ENCODE data around the gene ACSBG1. TPM values are rescaled to one million over a fixed set of nuclear protein-coding genes. Genes with fewer than 3 reads are reported as not detected.

Gene ACSBG1
- total RNA-seq, 4 donors from 2014 or later = 61.8 to 375 (median 102) TPM

- H3K9me3 ChIP-seq = no peaks in the 10 kb centered on the region
- 89% methylated on average over 15 of the region's 17 CpGs for WGBS
- no peak for DNase-seq (ENCODE audit: low spot score in 2 of 2)
- H3K27me3 ChIP-seq = no peaks in the 10 kb centered on the region
- H3K4me1 ChIP-seq = no peaks in the 10 kb centered on the region
- H3K27ac ChIP-seq = no peak overlapping the region
- TF ChIP-seq, protein P1, sequence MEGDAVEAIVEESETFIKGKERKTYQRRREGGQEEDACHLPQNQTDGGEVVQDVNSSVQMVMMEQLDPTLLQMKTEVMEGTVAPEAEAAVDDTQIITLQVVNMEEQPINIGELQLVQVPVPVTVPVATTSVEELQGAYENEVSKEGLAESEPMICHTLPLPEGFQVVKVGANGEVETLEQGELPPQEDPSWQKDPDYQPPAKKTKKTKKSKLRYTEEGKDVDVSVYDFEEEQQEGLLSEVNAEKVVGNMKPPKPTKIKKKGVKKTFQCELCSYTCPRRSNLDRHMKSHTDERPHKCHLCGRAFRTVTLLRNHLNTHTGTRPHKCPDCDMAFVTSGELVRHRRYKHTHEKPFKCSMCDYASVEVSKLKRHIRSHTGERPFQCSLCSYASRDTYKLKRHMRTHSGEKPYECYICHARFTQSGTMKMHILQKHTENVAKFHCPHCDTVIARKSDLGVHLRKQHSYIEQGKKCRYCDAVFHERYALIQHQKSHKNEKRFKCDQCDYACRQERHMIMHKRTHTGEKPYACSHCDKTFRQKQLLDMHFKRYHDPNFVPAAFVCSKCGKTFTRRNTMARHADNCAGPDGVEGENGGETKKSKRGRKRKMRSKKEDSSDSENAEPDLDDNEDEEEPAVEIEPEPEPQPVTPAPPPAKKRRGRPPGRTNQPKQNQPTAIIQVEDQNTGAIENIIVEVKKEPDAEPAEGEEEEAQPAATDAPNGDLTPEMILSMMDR (IDR thresholded peaks at IDR 0.05) = no peak
- no peak for TF ChIP-seq EP300 (IDR thresholded peaks at IDR 0.05)
- TF ChIP-seq POLR2AphosphoS5 (IDR thresholded peaks at IDR 0.05) = no peak
- no peak for TF ChIP-seq POLR2A (IDR thresholded peaks at IDR 0.05)
- H3K4me3 ChIP-seq = no peak overlapping the region
- H3K36me3 ChIP-seq = no peaks in the 10 kb centered on the region
Observed at GRCh38 chr15:78229431-78230406, 4.6 kb downstream of the ACSBG1 start.

DNA sequence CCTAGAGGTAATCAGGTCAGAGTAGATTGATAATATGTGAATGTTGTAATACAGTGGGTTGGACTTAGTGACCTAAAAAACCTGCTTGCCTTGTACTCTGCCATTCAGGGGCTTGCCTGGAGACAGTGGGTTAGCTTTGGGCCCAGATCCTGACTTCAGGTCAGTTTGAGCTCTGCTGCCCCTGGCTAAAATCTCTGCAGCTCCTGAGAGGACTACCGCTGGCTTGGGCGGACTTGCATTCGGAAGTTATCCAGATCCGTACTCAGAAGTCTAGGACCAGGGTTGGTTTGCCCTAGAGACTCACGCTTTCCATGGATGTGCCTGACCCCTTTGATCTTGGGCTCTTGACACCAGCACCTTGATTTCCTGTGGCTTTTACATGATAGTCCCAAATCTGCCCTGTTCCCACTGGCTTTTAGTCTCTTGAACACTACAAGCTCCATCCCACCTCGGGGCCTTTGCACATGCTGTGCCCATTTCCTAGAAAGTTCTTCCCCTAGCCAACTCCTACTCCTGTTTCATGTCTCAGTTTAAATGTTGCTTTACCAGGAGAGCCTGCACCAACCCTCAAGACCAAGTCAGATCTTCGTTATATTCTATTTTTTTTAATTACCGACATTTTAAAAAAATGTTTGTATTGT is 5.9 kb downstream of the ACSBG1 start:
- Histone ChIP-seq H3K9me3 (no peaks in the 10 kb centered on the region), H3K4me1 (no peaks in the 10 kb centered on the region), H3K27me3 (no peaks in the 10 kb centered on the region), H3K36me3 (no peaks in the 10 kb centered on the region), H3K4me3 (no peak overlapping the region), H3K27ac (no peak overlapping the region)
- DNase-seq (ENCODE audit: low spot score in 2 of 2) = no peak
- TF ChIP-seq POLR2AphosphoS5 (IDR thresholded peaks at IDR 0.05) (no peak), POLR2A (IDR thresholded peaks at IDR 0.05) (no peak), EP300 (IDR thresholded peaks at IDR 0.05) (no peak)
- TF ChIP-seq, protein P1 (IDR thresholded peaks at IDR 0.05) = no peak
- WGBS = 96% methylated on average over 8 of the region's 8 CpGs

DNA sequence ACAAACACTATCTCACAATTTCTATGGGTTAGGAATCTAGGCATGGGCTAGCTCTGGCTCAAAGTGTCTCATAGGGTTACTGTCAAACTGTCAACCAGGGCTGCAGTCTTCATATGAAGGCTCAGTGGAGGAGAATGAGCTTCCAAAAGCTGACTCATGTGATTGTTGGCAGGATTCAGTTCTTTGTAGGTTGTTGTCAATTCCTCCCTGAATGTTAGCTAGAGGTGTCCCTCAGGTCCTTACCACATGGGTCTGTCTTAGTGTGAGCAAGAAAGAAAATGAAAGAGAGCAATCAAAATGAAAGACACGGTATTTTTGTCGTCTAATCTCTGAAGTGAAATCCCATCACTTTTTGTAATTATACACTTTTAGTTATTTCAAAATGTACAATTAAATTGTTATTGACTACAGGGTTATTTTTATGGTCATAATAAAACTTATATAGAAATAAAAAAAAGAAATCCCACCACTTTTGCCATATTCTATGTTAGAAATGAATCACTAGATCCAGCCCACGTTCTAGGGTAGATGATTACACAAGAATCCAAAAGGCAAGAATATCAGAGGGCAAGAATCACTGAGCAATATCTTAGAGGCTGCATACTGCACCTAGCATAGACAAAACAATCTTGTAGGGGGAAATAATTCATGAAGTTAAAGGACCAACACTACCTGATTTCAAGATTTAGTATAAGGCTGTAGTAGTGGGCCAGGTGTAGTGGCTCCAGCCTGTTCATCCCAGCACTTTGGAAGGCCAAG is 8.4 kb downstream of the ACSBG1 start:
- Histone ChIP-seq H3K36me3 (no peaks in the 10 kb centered on the region), H3K27ac (no peak overlapping the region), H3K27me3 (no peaks in the 10 kb centered on the region), H3K9me3 (no peaks in the 10 kb centered on the region), H3K4me1 (no peaks in the 10 kb centered on the region), H3K4me3 (no peak overlapping the region)
- WGBS = 97% methylated on average over 3 of the region's 3 CpGs
- TF ChIP-seq POLR2AphosphoS5 (IDR thresholded peaks at IDR 0.05) = no peak
- TF ChIP-seq EP300 (IDR thresholded peaks at IDR 0.05) = no peak
- TF ChIP-seq POLR2A (IDR thresholded peaks at IDR 0.05) = no peak
- TF ChIP-seq, protein P1 (IDR thresholded peaks at IDR 0.05) = no peak
- DNase-seq (ENCODE audit: low spot score in 2 of 2) = no peak

GRCh38 chr15:78224023-78224411 is 10.3 kb downstream of the ACSBG1 start:
- H3K9me3 ChIP-seq = no peaks in the 10 kb centered on the region
- no peak for TF ChIP-seq EP300 (IDR thresholded peaks at IDR 0.05)
- no peak for TF ChIP-seq POLR2A (IDR thresholded peaks at IDR 0.05)
- TF ChIP-seq POLR2AphosphoS5 (IDR thresholded peaks at IDR 0.05) = no peak
- TF ChIP-seq, protein P1 (IDR thresholded peaks at IDR 0.05) = no peak
- DNase-seq (ENCODE audit: low spot score in 2 of 2) = no peak
- no peaks in the 10 kb centered on the region for H3K4me1 ChIP-seq
- H3K27me3 ChIP-seq = no peaks in the 10 kb centered on the region
- no peaks in the 10 kb centered on the region for H3K36me3 ChIP-seq
- 53% methylated on average over 2 of the region's 2 CpGs for WGBS
- H3K27ac ChIP-seq = no peak overlapping the region
- no peak overlapping the region for H3K4me3 ChIP-seq
